ENCODE data around the gene TMEM44. TPM values are rescaled to one million over a fixed set of nuclear protein-coding genes. Genes with fewer than 3 reads are reported as not detected.
A peak's percentile ranks its signal among the peaks of the same experiment; 100 is the strongest.

Gene TMEM44
- polyA plus RNA-seq, 1 donor (not counting 4 experiments of a cell fraction or from before 2014, with no cell fraction given) = 13.3 TPM

GRCh38 chr3:194676471-194676870 is 43.3 kb upstream of the TMEM44 start:
- no peaks in the 10 kb centered on the region for H3K9me1 ChIP-seq (ENCODE audit: control insufficient read depth, extremely low read depth, insufficient read depth, low read length)
- no peak overlapping the region for H3K4me2 ChIP-seq (ENCODE audit: control insufficient read depth, extremely low read depth, insufficient read depth, low read depth, low read length)
- DNase-seq (ENCODE audit: low read depth, low spot score) = no peak
- FAIRE-seq = no peak
- peaks cover 9% of the 10 kb centered on the region for H3K27me3 ChIP-seq (ENCODE audit: control insufficient read depth, extremely low read depth, insufficient read depth, low read length)
- no peak overlapping the region for H3K4me3 ChIP-seq (ENCODE audit: control insufficient read depth in 2 of 3, extremely low read depth in 1 of 3, insufficient read depth in 2 of 3, low read depth in 1 of 3, low read length in 3 of 3)
- H2AFZ ChIP-seq (ENCODE audit: control insufficient read depth, low read length) = no peak overlapping the region
- H3K9me3 ChIP-seq (ENCODE audit: control insufficient read depth, low read depth, low read length) = no peaks in the 10 kb centered on the region
- no peak overlapping the region for H3K27ac ChIP-seq (ENCODE audit: control insufficient read depth, insufficient read depth, low read length)
- H4K20me1 ChIP-seq (ENCODE audit: control insufficient read depth, extremely low read depth, insufficient read depth, low read length) = no peaks in the 10 kb centered on the region
- no peaks in the 10 kb centered on the region for H3K36me3 ChIP-seq (ENCODE audit: control insufficient read depth in 2 of 2, extremely low read depth in 1 of 2, insufficient read depth in 2 of 2, low read length in 2 of 2)
- no peak for TF ChIP-seq CTCF (optimal IDR thresholded peaks at IDR 0.05 in 1 of 3, IDR thresholded peaks at IDR 0.05 in 1 of 3, conservative IDR thresholded peaks at IDR 0.05 in 1 of 3; ENCODE audit: extremely low read depth in 1 of 3, insufficient read depth in 2 of 3, low read length in 3 of 3)
- TF ChIP-seq EZH2 (IDR thresholded peaks at IDR 0.05; ENCODE audit: low read length) = no peak
- H3K9ac ChIP-seq (ENCODE audit: control insufficient read depth, extremely low read depth, insufficient read depth, low read length) = no peak overlapping the region
- peaks cover 5% of the 10 kb centered on the region for H3K79me2 ChIP-seq (ENCODE audit: control insufficient read depth, insufficient read depth, low read length)
- dilution Hi-C loops (cut with MboI; ENCODE audit: extremely low pct_ligation_motif_present, low sequenced_read_pairs) = no loop called here
- no peaks in the 10 kb centered on the region for H3K4me1 ChIP-seq (ENCODE audit: control insufficient read depth, extremely low read depth, insufficient read depth, low read length)

GRCh38 chr3:194675680-194676079 is 42.5 kb upstream of the TMEM44 start:
- no peaks in the 10 kb centered on the region for H3K36me3 ChIP-seq (ENCODE audit: control insufficient read depth in 2 of 2, extremely low read depth in 1 of 2, insufficient read depth in 2 of 2, low read length in 2 of 2)
- no peak overlapping the region for H3K4me2 ChIP-seq (ENCODE audit: control insufficient read depth, extremely low read depth, insufficient read depth, low read depth, low read length)
- dilution Hi-C loops (cut with MboI; ENCODE audit: extremely low pct_ligation_motif_present, low sequenced_read_pairs) = no loop called here
- no peaks in the 10 kb centered on the region for H3K9me3 ChIP-seq (ENCODE audit: control insufficient read depth, low read depth, low read length)
- H3K4me1 ChIP-seq (ENCODE audit: control insufficient read depth, extremely low read depth, insufficient read depth, low read length) = peaks cover 7% of the 10 kb centered on the region
- H3K79me2 ChIP-seq (ENCODE audit: control insufficient read depth, insufficient read depth, low read length) = peaks cover 13% of the 10 kb centered on the region
- peaks cover 9% of the 10 kb centered on the region for H3K27me3 ChIP-seq (ENCODE audit: control insufficient read depth, extremely low read depth, insufficient read depth, low read length)
- peaks cover 2% of the 10 kb centered on the region for H3K9me1 ChIP-seq (ENCODE audit: control insufficient read depth, extremely low read depth, insufficient read depth, low read length)
- no peak for DNase-seq (ENCODE audit: low read depth, low spot score)
- FAIRE-seq = no peak
- no peaks in the 10 kb centered on the region for H4K20me1 ChIP-seq (ENCODE audit: control insufficient read depth, extremely low read depth, insufficient read depth, low read length)
- H3K4me3 ChIP-seq (ENCODE audit: control insufficient read depth in 2 of 3, extremely low read depth in 1 of 3, insufficient read depth in 2 of 3, low read depth in 1 of 3, low read length in 3 of 3) = no peak overlapping the region
- peak overlapping the region; percentile 4 for H2AFZ ChIP-seq (ENCODE audit: control insufficient read depth, low read length)
- no peak overlapping the region for H3K27ac ChIP-seq (ENCODE audit: control insufficient read depth, insufficient read depth, low read length)
- no peak overlapping the region for H3K9ac ChIP-seq (ENCODE audit: control insufficient read depth, extremely low read depth, insufficient read depth, low read length)
- TF ChIP-seq CTCF (optimal IDR thresholded peaks at IDR 0.05 in 1 of 3, IDR thresholded peaks at IDR 0.05 in 1 of 3, conservative IDR thresholded peaks at IDR 0.05 in 1 of 3; ENCODE audit: extremely low read depth in 1 of 3, insufficient read depth in 2 of 3, low read length in 3 of 3) (no peak), EZH2 (IDR thresholded peaks at IDR 0.05; ENCODE audit: low read length) (no peak)
